Measurements from ENCODE around the gene ATP9B.

GRCh38 chr18:79050005-79050404, 19.2 kb upstream of the ATP9B start:
- no peak for TF ChIP-seq EZH2 (optimal IDR thresholded peaks at IDR 0.05; ENCODE audit: low read depth, low read length)
- TF ChIP-seq, protein P1, sequence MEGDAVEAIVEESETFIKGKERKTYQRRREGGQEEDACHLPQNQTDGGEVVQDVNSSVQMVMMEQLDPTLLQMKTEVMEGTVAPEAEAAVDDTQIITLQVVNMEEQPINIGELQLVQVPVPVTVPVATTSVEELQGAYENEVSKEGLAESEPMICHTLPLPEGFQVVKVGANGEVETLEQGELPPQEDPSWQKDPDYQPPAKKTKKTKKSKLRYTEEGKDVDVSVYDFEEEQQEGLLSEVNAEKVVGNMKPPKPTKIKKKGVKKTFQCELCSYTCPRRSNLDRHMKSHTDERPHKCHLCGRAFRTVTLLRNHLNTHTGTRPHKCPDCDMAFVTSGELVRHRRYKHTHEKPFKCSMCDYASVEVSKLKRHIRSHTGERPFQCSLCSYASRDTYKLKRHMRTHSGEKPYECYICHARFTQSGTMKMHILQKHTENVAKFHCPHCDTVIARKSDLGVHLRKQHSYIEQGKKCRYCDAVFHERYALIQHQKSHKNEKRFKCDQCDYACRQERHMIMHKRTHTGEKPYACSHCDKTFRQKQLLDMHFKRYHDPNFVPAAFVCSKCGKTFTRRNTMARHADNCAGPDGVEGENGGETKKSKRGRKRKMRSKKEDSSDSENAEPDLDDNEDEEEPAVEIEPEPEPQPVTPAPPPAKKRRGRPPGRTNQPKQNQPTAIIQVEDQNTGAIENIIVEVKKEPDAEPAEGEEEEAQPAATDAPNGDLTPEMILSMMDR (IDR thresholded peaks at IDR 0.05; ENCODE audit: low read length), result no peak

Measured in MM.1S (cell line).